K562 (cell line): ENCODE data around the gene ALDH1A3. TPM values are rescaled to one million over a fixed set of nuclear protein-coding genes. Genes with fewer than 3 reads are reported as not detected.

Experiments used
- ATAC-seq: fragments of 200-7000 bp; cut with Tn5 transposase; 3 replicates; pipeline ENCODE4 v1.9.1; 2020; ENCODE audit warnings: moderate library complexity
- BruUV-seq: library from RNA; stranded (reverse); fragments of 400-500 nt; replicated peaks from 2 replicates; lab custom pipeline; 2021; lab: Mats Ljungman, UMichigan
- CTCF ChIA-PET: fragments of 300-600 bp; formaldehyde crosslinking; extraction: SDS; loops from one replicate; lab custom pipeline; 2021; ENCODE audit warnings: low intra/inter-chr PET ratio; lab: Yijun Ruan, JAX
- POLR2A ChIA-PET: fragments of 300-600, 350-650 bp; sonication (Branson Sonifier 250); formaldehyde crosslinking; extraction: SDS; loops from one replicate; lab custom pipeline; 2021; ENCODE audit warnings: antibody characterized with exemption, inconsistent platforms; lab: Yijun Ruan, JAX
- DNase-seq, 4 experiments: peaks; one replicate each; pipeline versions ENCODE4 v3.0.0 to v3.0.0-alpha.2; 2011 to 2018; ENCODE audit warnings: low spot score in 3 of 4, mixed read lengths in 3 of 4; ENCODE audit errors: extremely low read depth in 1 of 4
- FAIRE-seq: peaks from 2 replicates; lab custom pipeline; 2011; peaks lifted over from hg19 to GRCh38; lab: Jason Lieb, UNC
- H2AFZ ChIP-seq: 2 replicates; pipeline ENCODE4 v1.6.0; 2011; ENCODE audit warnings: low read depth, low read length, control low read depth, inconsistent platforms
- H3K27ac ChIP-seq: fragments of 200-600 bp; 3 replicates; pipeline ENCODE4 v1.8.0; 2011; ENCODE audit warnings: low read depth, mild to moderate bottlenecking, control low read depth, inconsistent platforms, low read length, moderate library complexity, mixed read lengths; ENCODE audit errors: extremely low read depth
- H3K27me3 ChIP-seq, 2 experiments: fragments of 300-600 bp in 1 of 2; 2 replicates in 1 of 2; 3 replicates in 1 of 2; pipeline versions ENCODE4 v1.6.0 to v1.8.0; 2011; ENCODE audit warnings: inconsistent platforms in 2 of 2, low read length in 2 of 2, mild to moderate bottlenecking in 1 of 2, mixed read lengths in 1 of 2, moderate library complexity in 1 of 2; ENCODE audit not compliant: control insufficient read depth in 2 of 2, insufficient read depth in 2 of 2
- H3K36me3 ChIP-seq: fragments of 300-600 bp; 3 replicates; pipeline ENCODE4 v1.8.0; 2011; ENCODE audit warnings: mild to moderate bottlenecking, low read length, inconsistent platforms; ENCODE audit not compliant: control insufficient read depth, insufficient read depth
- H3K4me1 ChIP-seq, 2 experiments: fragments of 200-600 bp in 1 of 2; replicated peaks in 1 of 2; 2 replicates in 1 of 2; 3 replicates in 1 of 2; pipeline versions ENCODE4 v1.5.1 to v1.8.0; 2011; ENCODE audit warnings: inconsistent platforms in 2 of 2, low read length in 2 of 2, mild to moderate bottlenecking in 1 of 2, mixed read lengths in 1 of 2, moderate library complexity in 1 of 2; ENCODE audit not compliant: control insufficient read depth in 2 of 2, insufficient read depth in 2 of 2
- H3K4me2 ChIP-seq: 2 replicates; pipeline ENCODE4 v1.6.1; 2011; ENCODE audit warnings: low read length, control low read depth, inconsistent platforms, mixed read lengths; ENCODE audit not compliant: insufficient read depth
- H3K4me3 ChIP-seq: fragments of 200-600 bp; sonication (generic), shearing (Covaris generic); 2 replicates; pipeline ENCODE4 v1.5.1; 2016; ENCODE audit warnings: control low read depth, inconsistent platforms
- H3K79me2 ChIP-seq: fragments of 200-600 bp; 3 replicates; pipeline ENCODE4 v1.8.0; 2011; ENCODE audit warnings: low read length, inconsistent platforms; ENCODE audit not compliant: control insufficient read depth, insufficient read depth
- H3K9ac ChIP-seq, 2 experiments: 2 replicates each; pipeline versions ENCODE4 v1.6.0 to v1.6.1; 2011; ENCODE audit warnings: low read depth in 2 of 2, low read length in 2 of 2, control low read depth in 1 of 2, inconsistent platforms in 1 of 2, mild to moderate bottlenecking in 1 of 2, mixed read lengths in 1 of 2; ENCODE audit not compliant: insufficient read depth in 1 of 2
- H3K9me1 ChIP-seq: one replicate; pipeline ENCODE4 v1.6.0; 2011; ENCODE audit warnings: inconsistent platforms, mild to moderate bottlenecking, low read length, moderate library complexity; ENCODE audit not compliant: control insufficient read depth, insufficient read depth
- H3K9me3 ChIP-seq: replicated peaks from 2 replicates; pipeline ENCODE4 v1.5.1; 2011; ENCODE audit warnings: low read depth, low read length, inconsistent platforms; ENCODE audit not compliant: control insufficient read depth, insufficient read depth
- H4K20me1 ChIP-seq: replicated peaks from 2 replicates; pipeline ENCODE4 v1.6.1; 2011; ENCODE audit warnings: low read length, inconsistent platforms, mixed read lengths; ENCODE audit not compliant: control insufficient read depth, insufficient read depth
- ATF3 ChIP-seq, 2 experiments: fragments of 450-650 bp in 1 of 2; sonication (generic) in 1 of 2; formaldehyde crosslinking in 1 of 2; IDR thresholded peaks in 1 of 2; conservative IDR thresholded peaks in 1 of 2; 2 replicates each; pipeline versions ENCODE4 v1.6.1 to v1.8.1; 2016 to 2023; ENCODE audit warnings: mild to moderate bottlenecking in 2 of 2, moderate library complexity in 2 of 2, inconsistent platforms in 1 of 2, missing genetic modification reagents in 1 of 2
- GTF3C2 ChIP-seq: IDR thresholded peaks from 3 replicates; pipeline ENCODE4 v1.6.1; 2011; ENCODE audit warnings: borderline replicate concordance, mild to moderate bottlenecking, moderate library complexity; ENCODE audit not compliant: insufficient read length; ENCODE audit errors: extremely low read depth
- HNRNPH1 ChIP-seq: fragments of 200-400 bp; formaldehyde crosslinking; optimal IDR thresholded peaks from 2 replicates; pipeline ENCODE3; 2017; ENCODE audit warnings: low read depth, mild to moderate bottlenecking, low read length, moderate library complexity
- MAFF ChIP-seq: IDR thresholded peaks from 2 replicates; pipeline ENCODE4 v1.6.1; 2012; ENCODE audit warnings: low read length, improper control_type of control experiment
- NR2C1 ChIP-seq, 2 experiments: fragments of 450-650 bp; IDR thresholded peaks; 2 replicates each; pipeline ENCODE4 v1.6.1; 2017; ENCODE audit warnings: mild to moderate bottlenecking in 2 of 2, antibody characterized with exemption in 1 of 2, inconsistent platforms in 1 of 2, missing compliant biosample characterization in 1 of 2, missing genetic modification characterization in 1 of 2
- RBBP5 ChIP-seq: fragments of 200-600 bp; sonication (generic); IDR thresholded peaks from 2 replicates; pipeline ENCODE4 v1.6.1; 2012; ENCODE audit warnings: borderline replicate concordance, mild to moderate bottlenecking, low read length, control low read depth, inconsistent platforms; ENCODE audit not compliant: insufficient read depth, poor library complexity, severe bottlenecking
- THAP7 ChIP-seq: fragments of 250-450 bp; sonication (Bioruptor Pico); IDR thresholded peaks from 2 replicates; pipeline ENCODE4 v1.5.0; 2021
- ZNF282 ChIP-seq: sonication (generic); formaldehyde crosslinking; IDR thresholded peaks from 2 replicates; pipeline ENCODE4 v1.8.1; 2023; ENCODE audit warnings: missing genetic modification reagents
- ZNF436 ChIP-seq: fragments of 250-450, 450-650 bp; sonication (Bioruptor Pico); formaldehyde crosslinking; IDR thresholded peaks from 2 replicates; pipeline ENCODE4 v1.7.0; 2020; ENCODE audit warnings: mild to moderate bottlenecking
- WGBS: fragments of 100-300 bp; shearing (Covaris generic); methylation state at CpG from one replicate; pipeline ENCODE4 v1.1.6; 2016; ENCODE audit warnings: low coverage, mixed read lengths; ENCODE audit not compliant: insufficient coverage; ENCODE audit errors: missing lambda C conversion rate; 5-methylcytosine and 5-hydroxymethylcytosine counted together
- in situ Hi-C: fragments of 300-500 bp; cut with MboI; formaldehyde crosslinking; loops from 4 replicates; pipeline ENCODE4 v1.15.0; 2018; ENCODE audit warnings: inconsistent platforms, mixed read lengths
- intact Hi-C: fragments of 100-400 bp; cut with micrococcal nuclease; formaldehyde crosslinking; loops from 2 replicates; pipeline ENCODE4 v1.14.2; 2022
- polyA plus RNA-seq, 8 experiments: library from polyadenylated mRNA; depleted of rRNA in 4 of 8; stranded (reverse) in 5 of 8; unstranded in 3 of 8; fragments of >200 nt; fragmentation: Nextera tagmentation in 2 of 8; fragmentation: Illumina TruSeq in 1 of 8; extraction: Ambion mirVana in 2 of 8; extraction: Trizol in 1 of 8; gene quantifications; 2 replicates each; pipeline versions ENCODE4 v1.2.1 to v1.2.3, GENCODE V29; 2011 to 2014; ENCODE audit warnings: inconsistent platforms in 1 of 8, missing spikeins in 1 of 8
- total RNA-seq, 7 experiments: library from RNA; depleted of rRNA in 6 of 7; stranded (reverse); fragments of >200 nt in 6 of 7; fragmentation: Illumina TruSeq in 2 of 7; extraction: Trizol in 2 of 7; gene quantifications; 2 replicates each; pipeline versions ENCODE4 v1.2.1 to v1.2.3, GENCODE V29; 2011 to 2021; ENCODE audit warnings: low replicate concordance in 1 of 7

ALDH1A3 gene
- total and polyA plus RNA-seq, 9 of the 15 experiments (the other 6 are each of a cell fraction or from before 2014, with no cell fraction given) = 0.38 TPM; not detected in 8

- Histone ChIP-seq H3K4me1 (no peaks in the 10 kb centered on the region), H3K79me2 (no peaks in the 10 kb centered on the region), H3K27ac (no peak overlapping the region), H3K9me1 (no peaks in the 10 kb centered on the region), H4K20me1 (no peaks in the 10 kb centered on the region), H3K4me3 (no peak overlapping the region), H3K36me3 (no peaks in the 10 kb centered on the region), H3K4me2 (no peak overlapping the region), H3K9me3 (no peaks in the 10 kb centered on the region), H3K27me3 (peaks cover 22 to 48% of the 10 kb centered on the region in 2 experiments), H2AFZ (no peak overlapping the region), H3K9ac (no peak overlapping the region)
- TF ChIP-seq ATF3 (IDR thresholded peaks at IDR 0.05) (no peak), ATF3 (CRISPR knock-in tag; conservative IDR thresholded peaks at IDR 0.05) (no peak), THAP7 (CRISPR knock-in tag) (no peak)
- 3% methylated on average over 6 of the region's 6 CpGs for WGBS
- ATAC-seq (no peak), FAIRE-seq (no peak), DNase-seq (no peak)
- intact Hi-C loops = no loop called here
- CTCF ChIA-PET = no interaction called here
- POLR2A ChIA-PET = interaction anchor here (0.6 kb wide), 1 partner anchor 10 kb away, joined by 3 read pairs; no protein-coding TSS in a partner anchor
- no TSS peak for BruUV-seq
- in situ Hi-C loops = loop anchor here (25.0 kb wide), 1 partner anchor 354 kb away; the partner anchor contains the start of gene CHSY1
Measured at GRCh38 chr15:100908466-100908865, 28.8 kb downstream of the ALDH1A3 start.

GRCh38 chr15:100909565-100909964, 29.9 kb downstream of the ALDH1A3 start:
- CTCF ChIA-PET = no interaction called here
- WGBS = 5% methylated on average over 3 of the region's 4 CpGs
- TF ChIP-seq ZNF436 (CRISPR knock-in tag) (no peak), RBBP5 (no peak), HNRNPH1 (no peak), GTF3C2 (no peak), ZNF282 (CRISPR knock-in tag) (no peak), NR2C1 (IDR thresholded peaks at IDR 0.05) (no peak), NR2C1 (tag; IDR thresholded peaks at IDR 0.05) (no peak), MAFF (no peak)

More at GRCh38 chr15:100909565-100909964, 29.9 kb downstream of the ALDH1A3 start:
- Histone ChIP-seq H3K4me3 (no peak overlapping the region), H4K20me1 (no peaks in the 10 kb centered on the region), H3K9me1 (no peaks in the 10 kb centered on the region), H3K4me2 (no peak overlapping the region), H3K79me2 (no peaks in the 10 kb centered on the region), H3K9ac (no peak overlapping the region), H3K27me3 (peaks cover 23 to 50% of the 10 kb centered on the region in 2 experiments), H3K4me1 (no peaks in the 10 kb centered on the region), H3K9me3 (no peaks in the 10 kb centered on the region), H2AFZ (no peak overlapping the region), H3K36me3 (no peaks in the 10 kb centered on the region), H3K27ac (no peak overlapping the region)
- intact Hi-C loops = no loop called here
- POLR2A ChIA-PET = interaction anchor here (0.7 kb wide), 1 partner anchor 476 kb away, joined by 3 read pairs; no protein-coding TSS in a partner anchor
- FAIRE-seq = no peak
- ATAC-seq = no peak
- in situ Hi-C loops = loop anchor here (25.0 kb wide), 1 partner anchor 353 kb away; the partner anchor contains the start of gene CHSY1
- no peak for DNase-seq
- no TSS peak for BruUV-seq
